Neural progenitor cell (in vitro differentiated cells): ENCODE measurements around the gene TTPAL.

Experiments used
- EZH2 ChIP-seq: fragments of 200-600 bp; sonication (generic); IDR thresholded peaks from 2 replicates; pipeline ENCODE4 v1.6.1; 2017; ENCODE audit warnings: antibody characterized with exemption, mild to moderate bottlenecking, moderate library complexity
- TF ChIP-seq, protein P1 (sequence below): fragments of 200-600 bp; sonication (generic); IDR thresholded peaks from 2 replicates; pipeline ENCODE4 v1.5.1; 2017; ENCODE audit warnings: antibody characterized with exemption, mild to moderate bottlenecking

DNA sequence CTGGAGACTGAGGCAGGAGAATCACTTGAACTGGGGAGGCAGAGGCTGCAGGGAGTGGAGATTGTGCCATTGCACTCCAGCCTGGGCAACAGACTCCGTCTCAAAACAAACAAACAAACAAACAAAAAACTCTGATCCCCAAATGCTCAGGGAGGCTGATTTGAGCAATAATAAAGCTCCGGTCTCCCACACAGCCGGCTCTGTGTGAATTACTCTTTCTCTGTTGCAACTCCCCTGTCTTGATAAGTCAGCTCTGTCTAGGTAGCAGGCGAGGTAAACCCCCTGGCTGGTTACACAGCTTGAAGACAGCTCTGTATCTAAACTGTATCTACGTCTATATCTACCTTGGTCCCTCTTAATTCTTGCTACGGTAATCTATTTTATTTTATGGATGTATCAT, 52.6 kb downstream of the TTPAL start:
- TF ChIP-seq, protein P1, sequence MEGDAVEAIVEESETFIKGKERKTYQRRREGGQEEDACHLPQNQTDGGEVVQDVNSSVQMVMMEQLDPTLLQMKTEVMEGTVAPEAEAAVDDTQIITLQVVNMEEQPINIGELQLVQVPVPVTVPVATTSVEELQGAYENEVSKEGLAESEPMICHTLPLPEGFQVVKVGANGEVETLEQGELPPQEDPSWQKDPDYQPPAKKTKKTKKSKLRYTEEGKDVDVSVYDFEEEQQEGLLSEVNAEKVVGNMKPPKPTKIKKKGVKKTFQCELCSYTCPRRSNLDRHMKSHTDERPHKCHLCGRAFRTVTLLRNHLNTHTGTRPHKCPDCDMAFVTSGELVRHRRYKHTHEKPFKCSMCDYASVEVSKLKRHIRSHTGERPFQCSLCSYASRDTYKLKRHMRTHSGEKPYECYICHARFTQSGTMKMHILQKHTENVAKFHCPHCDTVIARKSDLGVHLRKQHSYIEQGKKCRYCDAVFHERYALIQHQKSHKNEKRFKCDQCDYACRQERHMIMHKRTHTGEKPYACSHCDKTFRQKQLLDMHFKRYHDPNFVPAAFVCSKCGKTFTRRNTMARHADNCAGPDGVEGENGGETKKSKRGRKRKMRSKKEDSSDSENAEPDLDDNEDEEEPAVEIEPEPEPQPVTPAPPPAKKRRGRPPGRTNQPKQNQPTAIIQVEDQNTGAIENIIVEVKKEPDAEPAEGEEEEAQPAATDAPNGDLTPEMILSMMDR = no peak
- no peak for TF ChIP-seq EZH2
